Pulmonary artery endothelial cell (primary cell): ENCODE results near the gene RAB22A. TPM values are rescaled to one million over a fixed set of nuclear protein-coding genes. Genes with fewer than 3 reads are reported as not detected.
"Not testable (repeated sequence)": the region's sequence is repeated elsewhere in the genome, so short reads cannot be mapped to it uniquely, and the experiment has no call there.

Source experiments
- DNase-seq: peaks from one replicate; pipeline ENCODE4 v3.0.0-alpha.2; 2011; ENCODE audit warnings: low read depth, low spot score
- total RNA-seq: library from RNA; depleted of rRNA; stranded (reverse); fragments of >200 nt; gene quantifications from 2 replicates; pipeline ENCODE4 v1.2.3, GENCODE V29; 2014

The RAB22A gene
- total RNA-seq, 1 donor from 2014 or later: 13.2 TPM

- DNase-seq: no peak
Measured at GRCh38 chr20:58342104-58342945, 32.8 kb downstream of the RAB22A start.

- no peak for DNase-seq
Measured at GRCh38 chr20:58344741-58345140, 35.2 kb downstream of the RAB22A start.

GRCh38 chr20:58349570-58349969 lies 40.1 kb downstream of the RAB22A start:
- no peak for DNase-seq

- DNase-seq: no peak
Measured at GRCh38 chr20:58352468-58352867, 43.0 kb downstream of the RAB22A start.

GRCh38 chr20:58359441-58359840 lies 49.9 kb downstream of the RAB22A start:
- DNase-seq: no peak

- no peak for DNase-seq
Measured at GRCh38 chr20:58360936-58361335, 51.4 kb downstream of the RAB22A start.

- DNase-seq: no peak
Measured at GRCh38 chr20:58361481-58362205, 52.1 kb downstream of the RAB22A start.

GRCh38 chr20:58362206-58362516 lies 52.6 kb downstream of the RAB22A start:
- no peak for DNase-seq

- no peak for DNase-seq
Measured at GRCh38 chr20:58362970-58363369, 53.5 kb downstream of the RAB22A start.

GRCh38 chr20:58366866-58367265 lies 57.4 kb downstream of the RAB22A start:
- no peak for DNase-seq

GRCh38 chr20:58372806-58373205 lies 63.3 kb downstream of the RAB22A start:
- DNase-seq: no peak

GRCh38 chr20:58373296-58373695 lies 63.8 kb downstream of the RAB22A start:
- DNase-seq: not testable (repeated sequence)

- DNase-seq: no peak
Measured at GRCh38 chr20:58374027-58374850, 64.7 kb downstream of the RAB22A start.

- no peak for DNase-seq
Measured at GRCh38 chr20:58374906-58375758, 65.6 kb downstream of the RAB22A start.

- DNase-seq: no peak
Measured at GRCh38 chr20:58375759-58376352, 66.3 kb downstream of the RAB22A start.

GRCh38 chr20:58377017-58377416 lies 67.5 kb downstream of the RAB22A start:
- no peak for DNase-seq

- no peak for DNase-seq
Measured at GRCh38 chr20:58377766-58378401, 68.4 kb downstream of the RAB22A start.

- no peak for DNase-seq
Measured at GRCh38 chr20:58378704-58379103, 69.2 kb downstream of the RAB22A start.

GRCh38 chr20:58381627-58382026 lies 72.1 kb downstream of the RAB22A start:
- DNase-seq: no peak

GRCh38 chr20:58382096-58382495 lies 72.6 kb downstream of the RAB22A start:
- DNase-seq: no peak
